ENCODE measurements around the gene MAPRE2.

The MAPRE2 gene

DNA sequence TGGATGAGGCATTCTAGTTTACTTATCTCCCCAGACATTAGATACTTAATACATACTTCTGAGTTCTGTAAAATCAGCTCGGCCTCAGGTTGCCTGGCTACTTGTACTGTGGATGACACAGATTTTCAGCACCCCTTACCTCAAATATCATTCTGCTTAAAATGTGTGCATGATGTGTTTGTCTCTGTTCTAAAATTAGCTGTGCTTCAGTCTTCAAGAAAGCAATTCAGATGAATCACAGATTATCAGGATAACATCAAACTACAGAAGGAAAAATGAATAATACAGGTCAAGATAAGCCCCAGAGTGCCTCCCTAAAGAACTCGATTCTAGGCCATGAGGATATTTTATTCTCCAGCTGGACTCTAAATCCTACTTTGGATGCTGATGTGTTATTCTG, 21.3 kb upstream of the MAPRE2 start:
- Histone ChIP-seq H3K4me1 (ENCODE audit: control insufficient read depth, insufficient read depth, low read length, poor library complexity, severe bottlenecking) (peaks cover 16% of the 10 kb centered on the region), H3K4me3 (ENCODE audit: extremely low read depth, insufficient read depth, low read length, poor library complexity, severe bottlenecking) (no peak overlapping the region), H3K27ac (ENCODE audit: low read depth, low read length, severe bottlenecking) (no peak overlapping the region), H3K9me3 (ENCODE audit: control insufficient read depth, low read length) (no peaks in the 10 kb centered on the region), H3K36me3 (ENCODE audit: control insufficient read depth, insufficient read depth, low read length) (no peaks in the 10 kb centered on the region)
- 100% methylated on average over 1 of the region's 2 CpGs for WGBS, 2 experiments (ENCODE audit: insufficient coverage in 2 of 2)

DNA sequence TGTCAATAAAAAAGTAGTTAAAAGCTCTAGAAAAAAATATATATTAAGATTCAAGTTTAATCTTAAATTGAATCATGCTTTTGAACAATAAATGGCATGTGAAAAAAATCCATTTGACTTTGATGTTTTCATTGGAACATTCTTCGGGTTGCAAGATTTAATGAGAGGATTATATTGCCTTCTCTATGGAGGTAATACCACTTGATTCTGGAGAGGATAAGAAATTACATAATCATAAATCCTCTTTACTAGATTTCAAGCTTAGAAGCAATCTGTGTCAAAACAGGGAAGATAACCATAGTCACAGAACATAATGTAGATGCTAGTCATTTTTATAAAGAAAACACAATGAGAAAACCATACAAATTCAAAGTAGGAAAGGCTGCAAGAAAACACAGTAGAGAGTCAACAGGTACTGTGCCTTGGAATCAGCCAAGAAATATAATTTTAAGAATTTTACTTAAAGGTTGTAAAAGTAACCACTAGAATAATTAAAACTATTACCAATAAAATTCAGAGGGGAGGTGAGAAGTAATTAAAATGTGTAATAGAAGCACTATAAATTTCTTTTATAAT, 18.7 kb upstream of the MAPRE2 start:
- WGBS, 2 experiments (ENCODE audit: insufficient coverage in 2 of 2): no CpG with 5 or more reads among the region's 1 CpG
- H3K9me3 ChIP-seq (ENCODE audit: control insufficient read depth, low read length): no peaks in the 10 kb centered on the region
- H3K4me3 ChIP-seq (ENCODE audit: extremely low read depth, insufficient read depth, low read length, poor library complexity, severe bottlenecking): no peak overlapping the region
- H3K36me3 ChIP-seq (ENCODE audit: control insufficient read depth, insufficient read depth, low read length): no peaks in the 10 kb centered on the region
- H3K4me1 ChIP-seq (ENCODE audit: control insufficient read depth, insufficient read depth, low read length, poor library complexity, severe bottlenecking): peaks cover 16% of the 10 kb centered on the region
- no peak overlapping the region for H3K27ac ChIP-seq (ENCODE audit: low read depth, low read length, severe bottlenecking)

DNA sequence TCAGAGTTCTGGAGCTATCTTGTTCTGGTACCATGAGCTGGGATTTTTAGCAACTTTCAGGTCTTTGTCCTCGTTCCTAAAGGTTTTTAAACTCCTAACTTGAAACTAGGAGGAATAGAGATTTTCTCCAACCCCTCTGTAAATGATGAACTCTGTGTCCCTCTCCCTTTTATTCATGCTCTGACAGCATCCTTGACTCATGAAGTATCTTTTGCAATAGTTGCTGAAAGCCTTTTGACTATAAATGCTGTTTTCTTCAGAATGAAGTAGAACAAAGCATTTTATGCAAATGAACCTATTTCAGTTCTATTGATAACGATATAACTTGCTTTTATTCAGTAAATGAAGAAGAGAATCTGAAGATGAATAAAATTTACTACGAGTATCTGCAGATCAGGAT, 17.0 kb upstream of the MAPRE2 start:
- no peak overlapping the region for H3K4me3 ChIP-seq (ENCODE audit: extremely low read depth, insufficient read depth, low read length, poor library complexity, severe bottlenecking)
- H3K9me3 ChIP-seq (ENCODE audit: control insufficient read depth, low read length): no peaks in the 10 kb centered on the region
- no peaks in the 10 kb centered on the region for H3K36me3 ChIP-seq (ENCODE audit: control insufficient read depth, insufficient read depth, low read length)
- peaks cover 19% of the 10 kb centered on the region for H3K4me1 ChIP-seq (ENCODE audit: control insufficient read depth, insufficient read depth, low read length, poor library complexity, severe bottlenecking)
- WGBS, 2 experiments (ENCODE audit: insufficient coverage in 2 of 2): 100% methylated on average over 1 of the region's 3 CpGs; no CpG with 5 or more reads in 1 of the 2 experiments
- H3K27ac ChIP-seq (ENCODE audit: low read depth, low read length, severe bottlenecking): no peak overlapping the region

DNA sequence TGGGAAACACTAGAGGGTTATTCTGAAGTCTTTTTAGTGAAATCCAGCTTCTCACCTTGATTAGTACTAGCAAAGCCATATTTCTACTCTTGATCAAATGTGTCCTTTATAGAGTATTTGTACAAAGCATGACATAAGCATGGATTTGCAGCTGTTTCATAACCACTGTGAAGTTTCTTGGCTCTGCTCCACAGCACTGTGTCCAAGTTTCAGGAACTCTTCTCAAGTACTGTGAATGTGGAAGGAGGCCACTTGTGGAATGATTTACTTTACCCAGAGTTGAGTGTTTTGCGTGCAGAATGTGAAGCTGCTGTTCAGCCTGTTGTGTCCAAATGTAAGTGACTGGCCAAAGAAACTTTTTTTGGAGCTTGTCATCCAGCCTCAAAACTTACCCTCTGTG, 16.2 kb upstream of the MAPRE2 start:
- Histone ChIP-seq H3K36me3 (ENCODE audit: control insufficient read depth, insufficient read depth, low read length) (no peaks in the 10 kb centered on the region), H3K4me3 (ENCODE audit: extremely low read depth, insufficient read depth, low read length, poor library complexity, severe bottlenecking) (no peak overlapping the region), H3K4me1 (ENCODE audit: control insufficient read depth, insufficient read depth, low read length, poor library complexity, severe bottlenecking) (peaks cover 22% of the 10 kb centered on the region), H3K9me3 (ENCODE audit: control insufficient read depth, low read length) (no peaks in the 10 kb centered on the region), H3K27ac (ENCODE audit: low read depth, low read length, severe bottlenecking) (no peak overlapping the region)
- 80 to 100% methylated on average over 1 of the region's 1 CpG for WGBS, 2 experiments (ENCODE audit: insufficient coverage in 2 of 2)

DNA sequence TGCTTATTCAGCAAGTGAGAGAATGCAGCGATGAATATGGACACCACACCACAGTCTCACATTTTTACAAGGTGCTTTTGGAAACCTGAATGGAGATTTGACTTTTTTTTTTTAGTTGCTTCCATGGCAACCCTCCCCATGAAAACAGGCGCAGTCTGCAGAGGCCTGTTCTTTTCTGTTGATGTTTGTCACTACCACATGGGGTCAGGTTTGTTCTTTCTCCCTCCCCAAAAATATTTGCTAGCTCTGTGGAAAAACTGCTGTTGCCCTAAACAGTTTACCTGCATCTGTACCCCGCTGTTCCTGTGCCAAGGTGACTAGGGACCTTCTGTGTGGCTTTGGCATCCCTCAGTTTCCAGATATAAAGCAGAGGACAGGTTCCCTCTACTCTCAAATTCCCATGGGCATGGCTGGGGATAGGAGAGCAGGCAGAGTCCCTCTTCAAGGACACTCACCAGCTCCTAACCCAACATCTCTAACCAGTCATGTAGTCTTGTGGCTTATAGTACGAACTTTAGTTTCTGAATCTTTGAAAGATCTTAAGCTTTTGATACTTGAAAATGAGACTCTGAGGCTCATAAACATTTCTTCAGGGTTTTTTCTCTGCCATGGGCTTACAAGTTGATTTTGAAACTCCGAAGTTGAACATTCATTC, 14.7 kb upstream of the MAPRE2 start:
- H3K36me3 ChIP-seq (ENCODE audit: control insufficient read depth, insufficient read depth, low read length): no peaks in the 10 kb centered on the region
- H3K27ac ChIP-seq (ENCODE audit: low read depth, low read length, severe bottlenecking): no peak overlapping the region
- H3K9me3 ChIP-seq (ENCODE audit: control insufficient read depth, low read length): no peaks in the 10 kb centered on the region
- 56 to 78% methylated on average over 1 to 3 of the region's 5 CpGs for WGBS, 2 experiments (ENCODE audit: insufficient coverage in 2 of 2)
- no peak overlapping the region for H3K4me3 ChIP-seq (ENCODE audit: extremely low read depth, insufficient read depth, low read length, poor library complexity, severe bottlenecking)
- H3K4me1 ChIP-seq (ENCODE audit: control insufficient read depth, insufficient read depth, low read length, poor library complexity, severe bottlenecking): peaks cover 14% of the 10 kb centered on the region

DNA sequence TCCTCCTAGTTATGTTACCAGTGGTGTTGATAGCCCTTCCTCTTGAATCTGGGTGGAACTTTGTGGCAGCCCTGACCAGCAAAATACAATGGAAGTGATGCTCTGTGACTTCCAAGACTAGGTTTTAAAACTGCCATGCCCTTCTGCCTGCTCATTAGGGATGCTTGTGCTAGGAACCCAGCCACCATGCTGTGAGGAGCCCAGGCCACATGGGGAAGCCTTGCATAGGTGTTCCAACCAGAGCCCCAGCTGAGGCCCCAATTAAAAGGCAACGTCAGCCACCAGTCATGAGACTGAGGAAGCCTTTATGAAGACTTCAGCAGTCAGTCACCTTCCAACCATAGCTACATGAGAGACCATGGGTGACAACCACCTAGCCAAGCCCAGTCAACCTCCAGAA, 14.0 kb upstream of the MAPRE2 start:
- Histone ChIP-seq H3K27ac (ENCODE audit: low read depth, low read length, severe bottlenecking) (no peak overlapping the region), H3K36me3 (ENCODE audit: control insufficient read depth, insufficient read depth, low read length) (no peaks in the 10 kb centered on the region), H3K4me3 (ENCODE audit: extremely low read depth, insufficient read depth, low read length, poor library complexity, severe bottlenecking) (no peak overlapping the region), H3K9me3 (ENCODE audit: control insufficient read depth, low read length) (no peaks in the 10 kb centered on the region), H3K4me1 (ENCODE audit: control insufficient read depth, insufficient read depth, low read length, poor library complexity, severe bottlenecking) (peaks cover 14% of the 10 kb centered on the region)
- WGBS, 2 experiments (ENCODE audit: insufficient coverage in 2 of 2): 71 to 90% methylated on average over 1 of the region's 1 CpG

DNA sequence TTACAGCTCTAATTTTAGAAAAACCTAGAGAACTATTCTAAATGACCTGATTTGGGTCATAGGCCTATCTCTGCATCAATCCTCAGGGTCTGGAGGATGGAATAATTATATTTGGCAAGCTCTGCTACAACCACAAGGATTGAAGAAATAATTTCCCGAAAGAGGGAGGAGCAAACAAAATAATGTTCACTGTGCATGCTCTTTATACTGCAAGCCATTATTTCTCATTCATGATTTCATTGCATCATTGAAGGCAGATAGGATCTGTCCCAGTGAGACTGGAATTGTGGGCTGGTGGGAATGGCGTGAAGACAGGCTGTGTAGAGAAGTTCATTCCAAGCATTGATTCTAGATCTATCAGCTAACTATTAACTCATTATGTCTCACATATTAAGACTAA, 12.7 kb upstream of the MAPRE2 start:
- WGBS, 2 experiments (ENCODE audit: insufficient coverage in 2 of 2): no CpG with 5 or more reads among the region's 2 CpGs
- H3K4me1 ChIP-seq (ENCODE audit: control insufficient read depth, insufficient read depth, low read length, poor library complexity, severe bottlenecking): peaks cover 14% of the 10 kb centered on the region
- H3K9me3 ChIP-seq (ENCODE audit: control insufficient read depth, low read length): no peaks in the 10 kb centered on the region
- H3K4me3 ChIP-seq (ENCODE audit: extremely low read depth, insufficient read depth, low read length, poor library complexity, severe bottlenecking): no peak overlapping the region
- H3K27ac ChIP-seq (ENCODE audit: low read depth, low read length, severe bottlenecking): no peak overlapping the region
- H3K36me3 ChIP-seq (ENCODE audit: control insufficient read depth, insufficient read depth, low read length): no peaks in the 10 kb centered on the region

DNA sequence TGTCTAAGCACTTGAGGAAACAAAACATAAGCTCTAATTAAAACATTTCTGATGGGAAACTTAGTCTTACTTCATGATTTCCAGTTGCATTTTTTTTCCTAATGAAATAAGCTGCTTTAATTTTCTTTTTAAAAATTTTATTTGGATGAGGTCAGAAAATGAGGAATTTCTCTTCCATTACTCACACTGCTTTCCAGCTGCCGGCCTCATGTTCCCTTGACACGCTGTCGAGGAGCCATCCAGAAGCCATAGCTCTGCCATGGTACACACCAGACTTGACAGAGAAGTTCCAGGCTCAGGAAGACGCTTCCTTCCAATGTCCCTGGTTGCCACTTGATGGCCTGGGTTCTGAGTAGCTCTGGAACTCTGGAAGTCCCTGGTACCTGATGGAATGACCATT, 12.1 kb upstream of the MAPRE2 start:
- H3K4me3 ChIP-seq (ENCODE audit: extremely low read depth, insufficient read depth, low read length, poor library complexity, severe bottlenecking): no peak overlapping the region
- peaks cover 14% of the 10 kb centered on the region for H3K4me1 ChIP-seq (ENCODE audit: control insufficient read depth, insufficient read depth, low read length, poor library complexity, severe bottlenecking)
- H3K36me3 ChIP-seq (ENCODE audit: control insufficient read depth, insufficient read depth, low read length): no peaks in the 10 kb centered on the region
- H3K27ac ChIP-seq (ENCODE audit: low read depth, low read length, severe bottlenecking): no peak overlapping the region
- 96% methylated on average over 3 to 4 of the region's 4 CpGs for WGBS, 2 experiments (ENCODE audit: insufficient coverage in 2 of 2)
- H3K9me3 ChIP-seq (ENCODE audit: control insufficient read depth, low read length): no peaks in the 10 kb centered on the region

DNA sequence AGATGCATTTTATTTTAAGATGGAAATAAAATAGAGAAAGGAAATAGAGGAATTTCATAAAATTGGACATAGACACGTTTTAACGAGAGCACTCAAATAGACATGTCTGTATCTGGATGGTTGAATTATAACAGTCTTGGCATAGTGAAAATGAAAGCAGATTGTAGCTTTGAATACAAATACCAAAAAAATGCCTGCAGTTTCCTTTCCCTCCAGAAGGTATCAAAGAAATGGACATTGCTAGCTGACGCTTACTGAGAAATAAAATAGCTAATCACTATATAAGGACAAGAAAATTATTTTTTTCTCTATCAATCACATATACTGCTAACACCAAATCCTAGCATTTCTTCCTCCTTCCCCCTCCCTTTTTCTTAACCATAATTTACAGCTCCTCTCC, 11.4 kb upstream of the MAPRE2 start:
- H3K27ac ChIP-seq (ENCODE audit: low read depth, low read length, severe bottlenecking): no peak overlapping the region
- no peaks in the 10 kb centered on the region for H3K36me3 ChIP-seq (ENCODE audit: control insufficient read depth, insufficient read depth, low read length)
- WGBS, 2 experiments (ENCODE audit: insufficient coverage in 2 of 2): 83 to 100% methylated on average over 1 to 2 of the region's 3 CpGs
- H3K9me3 ChIP-seq (ENCODE audit: control insufficient read depth, low read length): no peaks in the 10 kb centered on the region
- H3K4me1 ChIP-seq (ENCODE audit: control insufficient read depth, insufficient read depth, low read length, poor library complexity, severe bottlenecking): peaks cover 14% of the 10 kb centered on the region
- H3K4me3 ChIP-seq (ENCODE audit: extremely low read depth, insufficient read depth, low read length, poor library complexity, severe bottlenecking): no peak overlapping the region

DNA sequence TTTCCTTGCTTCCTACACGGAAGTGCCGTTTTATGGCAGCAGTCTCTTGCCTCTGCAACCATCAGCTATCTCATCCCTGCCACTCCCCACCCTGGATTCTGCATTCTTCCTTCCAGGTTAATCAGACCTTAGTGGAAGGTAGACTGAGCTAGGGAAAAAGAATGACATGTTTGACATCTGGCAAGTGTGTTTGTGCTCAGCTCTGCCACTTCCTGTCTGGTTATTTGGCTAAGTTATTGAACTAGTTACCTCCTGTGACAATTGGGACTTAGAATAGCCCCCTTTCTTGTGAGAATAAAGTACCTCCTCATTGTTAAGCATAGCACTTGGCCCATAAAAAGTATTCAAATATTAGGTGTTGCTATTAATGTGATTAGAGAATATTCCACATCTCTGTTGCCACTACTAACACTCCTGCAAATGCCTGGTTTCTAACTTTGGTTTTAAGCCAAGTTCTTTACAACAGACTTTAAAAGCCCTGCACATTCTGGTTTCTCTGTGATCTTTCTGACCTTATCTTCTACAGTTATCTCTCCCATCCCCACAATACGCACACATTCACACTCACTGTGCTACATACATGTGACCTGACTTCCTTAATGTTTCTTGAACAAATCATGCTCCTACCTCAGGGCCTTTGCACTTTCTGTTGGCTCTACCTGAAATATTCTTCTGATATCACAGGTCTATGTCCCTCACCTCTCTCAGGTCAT, 10.8 kb upstream of the MAPRE2 start:
- no peaks in the 10 kb centered on the region for H3K36me3 ChIP-seq (ENCODE audit: control insufficient read depth, insufficient read depth, low read length)
- no peak overlapping the region for H3K4me3 ChIP-seq (ENCODE audit: extremely low read depth, insufficient read depth, low read length, poor library complexity, severe bottlenecking)
- no peaks in the 10 kb centered on the region for H3K9me3 ChIP-seq (ENCODE audit: control insufficient read depth, low read length)
- peaks cover 14% of the 10 kb centered on the region for H3K4me1 ChIP-seq (ENCODE audit: control insufficient read depth, insufficient read depth, low read length, poor library complexity, severe bottlenecking)
- no peak overlapping the region for H3K27ac ChIP-seq (ENCODE audit: low read depth, low read length, severe bottlenecking)
- WGBS, 2 experiments (ENCODE audit: insufficient coverage in 2 of 2): 74 to 89% methylated on average over 3 of the region's 3 CpGs

DNA sequence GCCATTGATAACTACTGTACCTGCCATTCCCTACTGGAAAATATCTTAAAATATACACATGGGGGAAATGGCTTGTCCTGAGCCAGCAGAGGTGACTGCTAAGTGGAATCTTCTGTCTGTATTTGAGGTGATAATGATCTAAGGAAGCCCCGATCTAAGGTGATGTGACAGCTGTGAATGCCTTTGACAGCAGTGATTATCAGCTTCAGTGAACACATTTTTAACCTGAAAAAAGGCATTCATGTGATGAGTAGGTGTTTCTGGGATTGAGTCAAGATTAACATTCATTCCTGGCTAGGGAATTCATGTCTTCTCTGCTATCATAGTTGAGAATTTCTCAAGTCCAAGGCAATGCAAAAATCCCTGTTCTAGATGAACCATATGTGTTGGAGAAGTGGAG, 9.1 kb upstream of the MAPRE2 start:
- Histone ChIP-seq H3K27ac (ENCODE audit: low read depth, low read length, severe bottlenecking) (no peak overlapping the region), H3K36me3 (ENCODE audit: control insufficient read depth, insufficient read depth, low read length) (no peaks in the 10 kb centered on the region), H3K4me3 (ENCODE audit: extremely low read depth, insufficient read depth, low read length, poor library complexity, severe bottlenecking) (no peak overlapping the region), H3K9me3 (ENCODE audit: control insufficient read depth, low read length) (no peaks in the 10 kb centered on the region), H3K4me1 (ENCODE audit: control insufficient read depth, insufficient read depth, low read length, poor library complexity, severe bottlenecking) (peaks cover 14% of the 10 kb centered on the region)
- 40 to 100% methylated on average over 1 of the region's 1 CpG for WGBS, 2 experiments (ENCODE audit: insufficient coverage in 2 of 2)
